Stimulated activated CD4-positive, alpha-beta T cell treated with anti-CD3 and anti-CD28 coated beads, Interleukin-15, amount 100 ng/mL, for 48 hours (primary cell): ENCODE data around the gene RAI1.

Experiments
- DNase-seq, 2 donors: peaks; one replicate each; pipeline ENCODE4 v3.0.0-alpha.2; 2020; ENCODE audit warnings: low read depth in 2 of 2

The RAI1 gene

GRCh38 chr17:17730250-17730935 lies 49.1 kb downstream of the RAI1 start:
- no peak for DNase-seq

GRCh38 chr17:17732444-17732843 lies 51.2 kb downstream of the RAI1 start:
- DNase-seq, result no peak

GRCh38 chr17:17732892-17733670 lies 51.8 kb downstream of the RAI1 start:
- no peak for DNase-seq

GRCh38 chr17:17736205-17737183 lies 55.2 kb downstream of the RAI1 start:
- DNase-seq, result no peak

- DNase-seq, result no peak
Measured at GRCh38 chr17:17737961-17738894, 57.0 kb downstream of the RAI1 start.

- DNase-seq, result no peak
Measured at GRCh38 chr17:17738901-17739300, 57.6 kb downstream of the RAI1 start.

- no peak for DNase-seq
Measured at GRCh38 chr17:17739388-17740066, 58.3 kb downstream of the RAI1 start.

GRCh38 chr17:17740615-17741348 lies 59.5 kb downstream of the RAI1 start:
- DNase-seq, result no peak

- DNase-seq, result no peak
Measured at GRCh38 chr17:17741349-17742023, 60.2 kb downstream of the RAI1 start.

GRCh38 chr17:17742133-17742621 lies 60.9 kb downstream of the RAI1 start:
- no peak for DNase-seq

- no peak for DNase-seq
Measured at GRCh38 chr17:17742688-17743390, 61.6 kb downstream of the RAI1 start.

GRCh38 chr17:17743391-17744112 lies 62.3 kb downstream of the RAI1 start:
- DNase-seq, result no peak

- DNase-seq, result no peak
Measured at GRCh38 chr17:17744116-17744515, 62.9 kb downstream of the RAI1 start.

GRCh38 chr17:17745476-17746455 lies 64.5 kb downstream of the RAI1 start:
- no peak for DNase-seq

GRCh38 chr17:17748179-17748578 lies 66.9 kb downstream of the RAI1 start:
- no peak for DNase-seq

- no peak for DNase-seq
Measured at GRCh38 chr17:17748604-17749003, 67.3 kb downstream of the RAI1 start.
